Sigmoid colon (tissue), 7 donors: Measurements from ENCODE around the gene FAM118A. TPM values are rescaled to one million over a fixed set of nuclear protein-coding genes. Genes with fewer than 3 reads are reported as not detected.

Experiments
- DNase-seq: peaks from one replicate; pipeline ENCODE4 v3.0.0-alpha.2; 2019
- H3K27ac ChIP-seq, 4 donors: fragments of 200-600 bp; sonication (generic); one replicate each; pipeline ENCODE4 v1.5.1; 2016 to 2019; ENCODE audit warnings: mild to moderate bottlenecking in 1 of 4
- H3K27me3 ChIP-seq, 3 donors: fragments of 200-600 bp; sonication (generic); one replicate each; pipeline ENCODE4 v1.5.1; 2019; ENCODE audit warnings: mild to moderate bottlenecking in 1 of 3
- H3K36me3 ChIP-seq, 4 donors: fragments of 200-600 bp; sonication (generic); one replicate each; pipeline ENCODE4 v1.5.1; 2016 to 2019
- H3K4me1 ChIP-seq, 4 donors: fragments of 200-600 bp; sonication (generic); one replicate each; pipeline ENCODE4 v1.5.1; 2017 to 2019
- H3K4me3 ChIP-seq, 4 donors: fragments of 200-600 bp; sonication (generic); one replicate each; pipeline ENCODE4 v1.5.1; 2017 to 2019; ENCODE audit warnings: mild to moderate bottlenecking in 2 of 4, moderate library complexity in 1 of 4
- H3K9me3 ChIP-seq, 4 donors: fragments of 200-600 bp in 3 of 4; sonication (generic) in 3 of 4; one replicate each; pipeline versions ENCODE4 v1.5.1 to v1.6.1; 2013 to 2019
- EP300 ChIP-seq, 4 donors: sonication (generic); formaldehyde crosslinking; IDR thresholded peaks; one replicate each; pipeline ENCODE4 v1.6.1; 2017; ENCODE audit warnings: antibody characterized with exemption in 4 of 4
- POLR2A ChIP-seq, 2 donors: fragments of 450-650 bp; IDR thresholded peaks; one replicate each; pipeline ENCODE4 v1.6.1; 2016; ENCODE audit warnings: antibody characterized with exemption in 2 of 2, mild to moderate bottlenecking in 2 of 2, moderate library complexity in 2 of 2
- POLR2AphosphoS5 ChIP-seq, 4 donors: sonication (generic); formaldehyde crosslinking; IDR thresholded peaks; one replicate each; pipeline ENCODE4 v1.6.1; 2017; ENCODE audit warnings: antibody characterized with exemption in 4 of 4
- WGBS, 2 donors: extraction: QIAGEN DNeasy Blood & Tissue Kit; methylation state at CpG; one replicate each; pipeline ENCODE4 v1.1.7; 2013; 5-methylcytosine and 5-hydroxymethylcytosine counted together
- intact Hi-C: fragments of 100-400 bp; cut with DNase I; formaldehyde crosslinking; loops from one replicate; pipeline ENCODE4 v1.15.1; 2023
- polyA plus RNA-seq, 3 donors: library from polyadenylated mRNA; stranded (reverse); fragments of 200-250 nt; gene quantifications; one replicate each; pipeline ENCODE4 v1.2.3, GENCODE V29; 2013
- total RNA-seq, 4 donors: library from RNA; depleted of rRNA; stranded (reverse); fragments of >200 nt; gene quantifications; one replicate each; pipeline ENCODE4 v1.1.0, GENCODE V29; 2016
- TF ChIP-seq, protein P1 (sequence below), 4 experiments: fragments of 450-650 bp in 3 of 4; fragments of 200-600 bp in 1 of 4; IDR thresholded peaks; one replicate each; pipeline ENCODE4 v1.5.1; 2016 to 2019; ENCODE audit warnings: antibody characterized with exemption in 4 of 4, mild to moderate bottlenecking in 3 of 4, moderate library complexity in 2 of 4
- donor health status: healthy with polysubstance abuse.
- donor health status: Bipolar disorder and iron deficiency.
- donor health status: healthy.

FAM118A gene
- total and polyA plus RNA-seq, 7 donors = 7.2 to 126 (median 18.8) TPM

DNA sequence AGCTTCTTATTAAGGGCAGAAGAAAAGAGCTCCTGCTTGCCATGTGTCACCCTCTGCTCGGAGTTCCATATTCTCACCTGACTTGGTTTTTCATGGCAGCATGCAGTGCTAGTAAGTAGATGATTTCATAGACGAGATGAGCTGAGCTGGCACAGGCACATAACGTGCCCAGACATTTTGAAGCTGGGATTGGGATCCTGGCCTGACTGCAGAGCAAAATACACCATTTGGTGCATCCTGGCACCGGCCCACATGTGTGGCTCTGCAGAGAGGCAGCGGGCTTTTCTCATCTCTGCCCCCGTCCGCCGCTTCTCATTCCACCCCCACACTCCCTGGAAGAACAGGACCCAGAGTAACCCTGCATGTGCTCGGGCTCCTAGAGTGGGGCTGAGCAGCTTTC, 24.8 kb downstream of the FAM118A start:
- no peak for DNase-seq
- Histone ChIP-seq H3K27me3 (no peaks in the 10 kb centered on the region), H3K4me3 (no peak overlapping the region), H3K36me3 (peaks cover 0 to 78% (median 23%) of the 10 kb centered on the region in 4 donors), H3K4me1 (peaks cover 0 to 27% (median 19%) of the 10 kb centered on the region in 4 donors), H3K9me3 (no peaks in the 10 kb centered on the region), H3K27ac (no peak overlapping the region)
- intact Hi-C loops = no loop called here
- WGBS, 2 donors = 93 to 94% methylated on average over 9 of the region's 9 CpGs
- TF ChIP-seq, protein P1, sequence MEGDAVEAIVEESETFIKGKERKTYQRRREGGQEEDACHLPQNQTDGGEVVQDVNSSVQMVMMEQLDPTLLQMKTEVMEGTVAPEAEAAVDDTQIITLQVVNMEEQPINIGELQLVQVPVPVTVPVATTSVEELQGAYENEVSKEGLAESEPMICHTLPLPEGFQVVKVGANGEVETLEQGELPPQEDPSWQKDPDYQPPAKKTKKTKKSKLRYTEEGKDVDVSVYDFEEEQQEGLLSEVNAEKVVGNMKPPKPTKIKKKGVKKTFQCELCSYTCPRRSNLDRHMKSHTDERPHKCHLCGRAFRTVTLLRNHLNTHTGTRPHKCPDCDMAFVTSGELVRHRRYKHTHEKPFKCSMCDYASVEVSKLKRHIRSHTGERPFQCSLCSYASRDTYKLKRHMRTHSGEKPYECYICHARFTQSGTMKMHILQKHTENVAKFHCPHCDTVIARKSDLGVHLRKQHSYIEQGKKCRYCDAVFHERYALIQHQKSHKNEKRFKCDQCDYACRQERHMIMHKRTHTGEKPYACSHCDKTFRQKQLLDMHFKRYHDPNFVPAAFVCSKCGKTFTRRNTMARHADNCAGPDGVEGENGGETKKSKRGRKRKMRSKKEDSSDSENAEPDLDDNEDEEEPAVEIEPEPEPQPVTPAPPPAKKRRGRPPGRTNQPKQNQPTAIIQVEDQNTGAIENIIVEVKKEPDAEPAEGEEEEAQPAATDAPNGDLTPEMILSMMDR (IDR thresholded peaks at IDR 0.05) = no peak
- TF ChIP-seq POLR2AphosphoS5 (IDR thresholded peaks at IDR 0.05) (no peak), EP300 (IDR thresholded peaks at IDR 0.05) (no peak), POLR2A (IDR thresholded peaks at IDR 0.05) (no peak)

DNA sequence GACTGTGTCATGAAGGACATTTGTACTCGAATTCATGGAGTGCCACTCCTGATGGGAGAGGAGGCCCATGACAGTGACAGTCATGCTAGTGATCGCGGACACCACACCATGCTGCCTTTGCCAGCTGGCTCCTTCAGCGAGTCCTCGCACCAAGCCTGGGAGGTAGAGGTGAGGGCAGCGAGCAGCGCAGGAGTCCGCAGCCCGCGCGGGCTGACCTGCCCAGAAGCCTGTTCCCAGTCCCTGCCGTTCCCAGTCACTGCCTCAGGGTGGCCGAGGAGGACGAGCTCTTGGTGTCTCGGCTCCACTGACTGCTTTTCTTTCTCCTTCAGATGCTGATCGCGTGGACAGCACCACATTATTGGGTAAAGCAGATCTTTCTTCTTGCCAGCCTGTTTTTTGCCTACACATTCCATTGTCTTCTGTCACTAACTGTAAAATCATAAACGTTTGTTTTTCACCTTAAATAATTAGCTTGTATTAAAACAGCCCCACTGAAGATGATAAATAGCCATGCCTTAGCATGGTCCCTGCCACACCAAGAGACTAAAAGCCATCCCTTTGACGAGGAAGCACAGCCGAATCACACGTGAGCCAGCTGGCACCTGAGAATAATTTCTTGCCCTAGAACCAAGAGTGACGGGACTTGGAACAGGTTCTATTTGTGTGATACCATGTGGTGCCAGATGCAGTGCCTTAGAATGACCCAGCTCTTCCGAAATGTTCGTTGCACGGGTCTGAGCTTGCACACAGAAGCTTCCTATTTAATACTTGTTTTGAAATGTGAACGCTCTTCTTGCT, 25.5 kb downstream of the FAM118A start:
- DNase-seq = no peak
- TF ChIP-seq POLR2A (IDR thresholded peaks at IDR 0.05) = no peak
- no peaks in the 10 kb centered on the region for H3K27me3 ChIP-seq
- no peak overlapping the region for H3K27ac ChIP-seq
- intact Hi-C loops = no loop called here
- H3K4me1 ChIP-seq = peaks cover 0 to 22% (median 17%) of the 10 kb centered on the region in 4 donors
- peaks cover 0 to 82% (median 28%) of the 10 kb centered on the region in 4 donors for H3K36me3 ChIP-seq
- H3K9me3 ChIP-seq = no peaks in the 10 kb centered on the region
- 86% methylated on average over 26 of the region's 26 CpGs for WGBS, 2 donors
- H3K4me3 ChIP-seq = no peak overlapping the region

- TF ChIP-seq POLR2A (IDR thresholded peaks at IDR 0.05) (no peak), POLR2AphosphoS5 (IDR thresholded peaks at IDR 0.05) (no peak), EP300 (IDR thresholded peaks at IDR 0.05) (no peak)
- TF ChIP-seq, protein P1 (IDR thresholded peaks at IDR 0.05) = no peak
- 89 to 94% methylated on average over 29 of the region's 29 CpGs for WGBS, 2 donors
- DNase-seq = no peak
- Histone ChIP-seq H3K27me3 (no peaks in the 10 kb centered on the region), H3K4me1 (peaks cover 0 to 22% (median 17%) of the 10 kb centered on the region in 4 donors), H3K4me3 (no peak overlapping the region), H3K36me3 (peaks cover 0 to 82% (median 31%) of the 10 kb centered on the region in 4 donors), H3K9me3 (no peaks in the 10 kb centered on the region), H3K27ac (peak overlapping the region in 2 of 4 donors; percentile 73 to 77)
- intact Hi-C loops = no loop called here
These were observed 26.3 kb downstream of the FAM118A start for GRCh38 chr22:45335854-45336522.

DNA sequence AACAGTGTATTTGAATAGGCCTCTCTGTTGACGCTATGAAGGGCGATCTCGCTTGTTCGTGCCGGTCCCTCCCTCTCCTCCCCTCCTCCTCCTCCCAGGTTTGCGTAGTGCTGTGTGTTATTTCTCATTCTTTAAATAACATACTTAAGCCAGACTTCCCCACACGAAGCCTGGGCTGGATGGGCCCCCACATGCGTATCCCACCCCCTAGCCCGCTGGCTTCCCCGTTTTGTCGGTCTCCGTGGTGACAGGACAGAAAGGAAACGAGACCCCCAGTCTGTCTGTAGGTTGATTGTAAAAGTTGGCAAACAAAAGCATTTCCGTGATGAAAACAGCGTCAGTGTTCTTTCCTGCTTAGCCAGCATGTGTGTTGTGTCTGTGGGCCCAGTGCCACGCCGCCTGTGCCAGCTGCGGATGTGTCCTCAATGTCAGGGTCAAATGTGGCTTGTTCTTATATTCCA, 27.3 kb downstream of the FAM118A start:
- peaks cover 0 to 22% (median 17%) of the 10 kb centered on the region in 4 donors for H3K4me1 ChIP-seq
- H3K27ac ChIP-seq = peak overlapping the region; percentile 53 to 77 (median 64)
- H3K9me3 ChIP-seq = no peaks in the 10 kb centered on the region
- H3K27me3 ChIP-seq = no peaks in the 10 kb centered on the region
- H3K4me3 ChIP-seq = peak overlapping the region in 2 of 4 donors; percentile 21 to 26
- intact Hi-C loops = no loop called here
- DNase-seq = peak; percentile 87
- H3K36me3 ChIP-seq = peaks cover 0 to 82% (median 39%) of the 10 kb centered on the region in 4 donors
- 25 to 26% methylated on average over 18 of the region's 18 CpGs for WGBS, 2 donors
- peak in 1 of 4 donors; percentile 67 for TF ChIP-seq EP300 (IDR thresholded peaks at IDR 0.05)
- no peak for TF ChIP-seq POLR2A (IDR thresholded peaks at IDR 0.05)
- peak; percentile 18 to 77 (median 60) for TF ChIP-seq POLR2AphosphoS5 (IDR thresholded peaks at IDR 0.05)
- TF ChIP-seq, protein P1 (IDR thresholded peaks at IDR 0.05) = no peak

DNA sequence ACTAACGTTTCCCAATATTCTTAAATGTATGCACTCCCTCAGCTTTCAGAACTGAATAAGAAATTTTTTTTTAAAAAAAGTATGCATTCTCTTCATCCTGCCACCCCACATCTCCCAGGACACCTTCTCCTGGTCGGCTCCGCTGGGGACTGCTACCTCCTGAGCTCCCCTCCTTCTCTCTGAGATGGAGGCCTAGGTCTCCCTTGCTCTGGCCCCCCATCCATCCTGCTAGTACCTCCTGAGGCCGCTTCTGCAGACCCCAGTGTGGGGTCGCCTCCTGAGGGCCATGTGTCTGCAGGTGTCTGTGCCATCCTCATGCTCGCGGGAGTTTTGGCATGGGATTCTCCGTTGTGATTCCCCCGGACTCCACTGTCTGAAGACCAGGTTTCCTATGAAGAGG, 27.8 kb downstream of the FAM118A start:
- intact Hi-C loops = no loop called here
- Histone ChIP-seq H3K4me1 (peaks cover 0 to 22% (median 17%) of the 10 kb centered on the region in 4 donors), H3K9me3 (no peaks in the 10 kb centered on the region), H3K4me3 (no peak overlapping the region), H3K27ac (peak overlapping the region in 2 of 4 donors; percentile 73 to 77), H3K36me3 (peaks cover 0 to 82% (median 38%) of the 10 kb centered on the region in 4 donors), H3K27me3 (no peaks in the 10 kb centered on the region)
- TF ChIP-seq POLR2A (IDR thresholded peaks at IDR 0.05) (no peak), EP300 (IDR thresholded peaks at IDR 0.05) (no peak), POLR2AphosphoS5 (IDR thresholded peaks at IDR 0.05) (no peak)
- TF ChIP-seq, protein P1 (IDR thresholded peaks at IDR 0.05) = no peak
- no peak for DNase-seq
- WGBS, 2 donors = 87 to 88% methylated on average over 9 of the region's 9 CpGs
